HG03139 (cell line): ENCODE measurements around the gene KCNA2.

Experiments used
- ATAC-seq: cut with Tn5 transposase; IDR thresholded peaks from one replicate; pipeline ENCODE4 v1.9.1; 2021; ENCODE audit not compliant: unreplicated experiment

KCNA2 gene

DNA sequence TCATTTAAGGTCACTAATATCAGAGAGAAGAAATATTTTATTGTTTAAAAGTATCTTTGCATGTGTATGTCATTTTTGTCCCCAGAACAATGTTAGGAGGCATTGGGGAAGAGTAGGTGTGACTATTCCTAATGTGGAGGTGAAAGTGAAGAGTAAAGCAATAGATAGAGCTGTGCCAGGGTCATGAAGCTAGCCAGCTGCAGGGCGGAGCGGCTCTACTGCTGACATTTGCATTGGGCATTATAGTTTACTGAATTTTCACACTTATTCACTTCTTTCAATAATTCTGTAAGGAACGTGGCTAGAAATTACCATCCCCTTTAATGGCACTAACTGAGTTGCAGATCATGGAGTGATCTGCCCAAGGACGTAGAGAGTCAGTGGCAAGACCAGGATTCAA is 35.3 kb downstream of the KCNA2 start:
- no peak for ATAC-seq

GRCh38 chr1:110570307-110570706 is 35.9 kb downstream of the KCNA2 start:
- no peak for ATAC-seq

- no peak for ATAC-seq
Observed at GRCh38 chr1:110566836-110567235, 39.3 kb downstream of the KCNA2 start.

GRCh38 chr1:110565565-110565964 is 40.6 kb downstream of the KCNA2 start:
- ATAC-seq: no peak

GRCh38 chr1:110563089-110563488 is 43.1 kb downstream of the KCNA2 start:
- no peak for ATAC-seq

DNA sequence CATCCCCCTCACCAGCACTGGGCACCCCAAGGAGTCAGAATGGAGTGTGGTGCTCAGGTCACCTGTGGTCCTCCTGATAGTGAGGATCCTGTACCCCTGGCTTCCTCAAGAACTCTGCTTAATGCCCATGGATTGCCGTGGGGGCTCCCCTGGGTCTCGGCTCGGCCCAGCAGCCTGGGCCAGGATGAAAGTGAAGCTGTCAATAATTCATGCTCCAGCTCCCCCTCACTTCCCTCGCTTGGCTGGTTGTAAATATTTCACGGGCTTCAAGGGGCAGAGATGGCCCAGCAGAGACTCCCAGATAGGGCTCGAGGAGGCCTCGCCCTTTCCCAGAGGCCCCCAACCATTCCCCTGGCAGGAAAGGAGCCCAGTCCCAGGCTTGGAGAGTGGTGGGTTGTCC is 44.6 kb downstream of the KCNA2 start:
- ATAC-seq: no peak

DNA sequence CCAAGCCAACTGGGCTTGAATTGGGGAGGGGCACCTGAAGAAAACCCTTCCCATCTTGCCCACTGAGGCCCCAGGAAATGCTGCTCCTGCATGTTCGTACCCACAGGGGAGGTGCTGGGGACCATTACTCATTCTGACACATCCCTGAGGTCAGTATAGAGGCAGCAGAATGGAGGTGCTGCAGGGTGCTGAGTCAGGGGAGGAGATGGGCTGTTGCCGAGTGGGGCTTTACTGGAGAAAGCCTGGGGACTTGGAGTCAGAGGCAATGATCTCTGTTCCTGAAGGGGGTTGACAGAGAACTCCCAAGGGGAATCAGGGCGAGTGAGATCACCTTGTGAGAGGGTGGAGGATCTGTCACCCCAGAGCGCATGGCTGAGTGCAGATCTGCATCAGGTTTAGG is 47.0 kb downstream of the KCNA2 start:
- no peak for ATAC-seq

GRCh38 chr1:110557481-110557880 is 48.7 kb downstream of the KCNA2 start:
- no peak for ATAC-seq

DNA sequence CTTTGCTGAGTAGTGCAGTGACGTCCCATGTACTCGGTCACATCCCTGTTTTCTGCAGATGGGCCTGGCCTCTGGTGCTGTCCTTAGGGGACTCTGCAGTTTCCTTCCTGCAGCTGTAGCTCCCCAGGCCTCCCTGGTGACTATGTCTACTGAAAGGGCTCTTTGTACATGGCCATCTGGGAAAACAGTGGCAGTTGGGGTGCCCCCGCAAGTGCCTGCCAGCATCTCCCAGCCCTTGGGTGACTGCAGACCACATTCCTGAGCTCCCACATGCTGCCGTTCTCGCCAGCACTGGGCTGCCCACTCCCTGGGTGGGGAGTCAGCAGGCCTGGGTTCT is 49.7 kb downstream of the KCNA2 start:
- ATAC-seq: no peak

DNA sequence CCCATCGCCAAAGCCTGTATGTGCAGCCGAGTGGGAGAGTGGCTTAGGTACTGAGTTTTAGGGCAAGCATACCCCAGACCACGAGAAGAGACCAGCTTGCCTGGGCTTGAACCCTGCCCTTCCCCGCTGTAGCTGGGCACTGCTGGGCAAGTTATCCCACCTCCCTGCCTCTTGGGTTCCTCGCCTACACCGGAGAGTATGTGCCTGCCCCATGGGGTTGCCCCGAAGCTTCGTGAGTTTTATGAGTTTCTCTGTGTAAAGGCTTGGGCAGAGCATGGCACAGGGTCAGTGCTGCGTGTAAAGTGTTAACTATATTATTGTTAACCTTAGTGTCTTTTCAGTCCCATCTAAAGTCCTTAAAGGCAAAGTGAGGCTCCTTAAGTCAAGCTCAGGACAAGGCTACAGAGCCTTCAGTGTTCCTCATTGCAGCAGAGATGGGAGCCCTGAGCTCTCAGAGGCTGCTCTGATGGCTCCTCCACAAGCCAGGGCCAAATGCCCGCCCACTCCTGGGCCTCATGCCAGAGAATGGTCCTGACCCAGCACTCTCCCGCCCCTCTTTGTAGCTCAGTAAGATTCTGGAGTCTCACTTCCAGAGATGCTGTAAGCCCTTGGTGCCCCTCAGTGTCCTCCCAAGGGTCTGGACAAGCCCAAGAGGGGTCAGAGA is 50.2 kb downstream of the KCNA2 start:
- no peak for ATAC-seq

GRCh38 chr1:110554871-110555801 is 51.0 kb downstream of the KCNA2 start:
- no peak for ATAC-seq

DNA sequence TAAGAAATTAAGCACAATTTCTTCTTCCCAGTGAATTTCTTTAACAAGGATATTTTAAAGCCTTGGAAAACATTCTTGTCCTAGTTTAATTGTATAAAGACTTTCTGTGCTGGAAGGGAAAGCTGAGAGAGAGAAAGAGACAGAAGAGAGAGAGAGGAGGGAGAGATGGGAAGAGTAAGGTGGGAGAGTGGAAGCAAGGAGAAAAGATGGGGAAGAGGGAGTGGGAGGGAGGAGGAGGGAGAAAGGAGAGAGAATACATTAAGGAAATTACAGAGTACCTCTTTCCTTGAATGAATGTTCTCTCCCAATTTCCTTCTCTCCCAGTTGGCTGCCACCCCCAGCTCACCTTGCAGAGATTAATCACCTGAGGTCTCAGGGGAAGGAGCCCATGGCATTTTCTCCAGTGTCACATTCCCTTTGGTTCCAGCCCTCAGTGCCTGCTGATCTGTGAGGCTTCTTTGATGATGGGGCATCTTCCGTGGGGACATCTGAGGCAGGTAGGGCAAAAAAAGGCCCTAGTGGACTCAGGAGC is 54.8 kb downstream of the KCNA2 start:
- no peak for ATAC-seq

- no peak for ATAC-seq
Observed at GRCh38 chr1:110549831-110550230, 56.3 kb downstream of the KCNA2 start.

DNA sequence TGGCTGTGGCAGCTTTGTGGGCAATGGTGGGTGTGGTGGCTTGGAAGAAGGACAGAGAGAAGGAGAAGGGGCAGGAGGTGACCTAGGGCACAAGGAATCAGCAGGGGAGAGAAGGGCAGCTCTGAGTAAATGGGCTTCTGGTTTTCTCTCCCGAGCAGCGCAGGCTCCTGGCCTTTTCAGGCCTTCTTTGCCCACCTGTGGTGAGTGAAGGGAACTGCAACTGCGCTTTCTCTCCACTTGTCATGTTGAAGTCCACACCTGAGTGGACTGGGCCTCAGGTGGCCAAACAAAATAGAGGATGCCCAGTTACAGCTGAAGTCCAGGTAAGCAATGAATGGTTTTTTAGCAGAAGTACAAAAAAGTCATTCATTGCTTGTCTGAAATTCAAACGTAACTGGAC is 57.8 kb downstream of the KCNA2 start:
- no peak for ATAC-seq

DNA sequence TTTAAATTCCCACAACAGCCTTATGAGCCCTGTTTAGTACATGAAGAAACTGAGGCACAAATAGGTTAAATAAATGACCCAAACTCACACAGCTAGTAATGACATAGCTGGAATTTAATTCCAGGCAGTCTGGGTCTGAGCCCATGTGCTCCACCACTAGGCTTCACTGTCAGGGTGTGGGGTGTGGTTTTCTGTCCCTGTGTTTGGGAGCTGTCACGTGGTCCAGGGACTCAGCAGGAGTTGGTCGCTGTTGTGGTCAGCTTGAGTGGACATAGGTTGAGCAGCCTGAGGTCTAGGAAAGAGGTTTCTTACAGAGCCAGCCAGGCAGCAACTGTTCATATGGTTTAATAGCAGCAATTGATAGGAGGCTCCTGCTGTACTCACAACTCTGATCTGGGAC is 59.1 kb downstream of the KCNA2 start:
- ATAC-seq: no peak

- ATAC-seq: no peak
Observed at GRCh38 chr1:110545492-110545891, 60.7 kb downstream of the KCNA2 start.

DNA sequence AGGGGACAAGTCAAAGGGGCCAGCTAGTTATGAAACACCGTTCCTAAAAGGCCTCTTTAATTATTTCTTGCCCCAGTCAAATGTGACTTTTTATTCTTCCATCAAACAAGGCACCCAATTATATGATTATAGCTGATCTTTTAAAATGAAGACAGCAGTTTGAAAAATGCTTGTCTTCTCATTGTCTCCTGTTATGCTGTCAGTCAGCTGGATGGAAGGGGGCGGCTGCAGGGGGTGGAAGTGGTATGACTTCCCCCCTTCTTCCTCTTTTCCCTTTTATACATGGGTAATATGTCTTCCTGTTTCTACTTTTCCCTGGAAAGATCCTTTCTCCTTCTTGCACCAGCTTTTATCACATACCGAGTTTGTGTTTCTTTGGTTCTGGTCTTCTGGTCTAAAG is 61.4 kb downstream of the KCNA2 start:
- ATAC-seq: no peak
